ENCODE measurements around the gene KIF3C.

KIF3C gene

DNA sequence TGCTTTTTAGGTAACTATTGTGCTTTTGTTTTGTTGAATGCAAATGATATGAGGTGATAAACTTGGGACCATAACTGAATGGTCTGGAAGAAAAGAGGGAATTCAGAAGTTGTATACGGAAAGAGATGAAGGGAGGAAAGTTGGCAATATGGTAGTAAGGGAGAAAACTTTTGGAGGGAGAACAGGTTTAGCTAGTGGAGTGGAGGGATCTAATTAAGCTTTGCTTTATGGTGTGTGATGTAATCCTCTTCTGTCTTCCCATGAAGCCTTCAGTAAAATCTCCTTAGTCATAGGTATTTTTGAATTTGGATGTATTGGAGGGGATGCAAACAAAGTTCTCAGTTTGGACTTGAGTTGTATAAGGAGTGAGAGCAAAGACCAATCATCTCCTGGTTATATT is 31.4 kb upstream of the KIF3C start:
- Histone ChIP-seq H3K36me3 (ENCODE audit: control insufficient read depth in 2 of 2, insufficient read depth in 2 of 2, low read length in 2 of 2) (no peaks in the 10 kb centered on the region), H3K9ac (ENCODE audit: low read depth in 1 of 2, low read length in 2 of 2) (no peak overlapping the region), H3K9me3 (ENCODE audit: control insufficient read depth in 2 of 2, low read length in 2 of 2) (no peaks in the 10 kb centered on the region), H3K27ac (ENCODE audit: low read depth in 2 of 2, low read length in 2 of 2) (no peak overlapping the region), H3K27me3 (ENCODE audit: control insufficient read depth in 2 of 2, insufficient read depth in 2 of 2, low read length in 2 of 2) (no peaks in the 10 kb centered on the region), H3K4me1 (ENCODE audit: control insufficient read depth in 2 of 2, insufficient read depth in 2 of 2, low read length in 2 of 2) (peaks cover 25 to 37% of the 10 kb centered on the region in 2 donors), H3K4me3 (ENCODE audit: low read length in 2 of 2) (no peak overlapping the region)

DNA sequence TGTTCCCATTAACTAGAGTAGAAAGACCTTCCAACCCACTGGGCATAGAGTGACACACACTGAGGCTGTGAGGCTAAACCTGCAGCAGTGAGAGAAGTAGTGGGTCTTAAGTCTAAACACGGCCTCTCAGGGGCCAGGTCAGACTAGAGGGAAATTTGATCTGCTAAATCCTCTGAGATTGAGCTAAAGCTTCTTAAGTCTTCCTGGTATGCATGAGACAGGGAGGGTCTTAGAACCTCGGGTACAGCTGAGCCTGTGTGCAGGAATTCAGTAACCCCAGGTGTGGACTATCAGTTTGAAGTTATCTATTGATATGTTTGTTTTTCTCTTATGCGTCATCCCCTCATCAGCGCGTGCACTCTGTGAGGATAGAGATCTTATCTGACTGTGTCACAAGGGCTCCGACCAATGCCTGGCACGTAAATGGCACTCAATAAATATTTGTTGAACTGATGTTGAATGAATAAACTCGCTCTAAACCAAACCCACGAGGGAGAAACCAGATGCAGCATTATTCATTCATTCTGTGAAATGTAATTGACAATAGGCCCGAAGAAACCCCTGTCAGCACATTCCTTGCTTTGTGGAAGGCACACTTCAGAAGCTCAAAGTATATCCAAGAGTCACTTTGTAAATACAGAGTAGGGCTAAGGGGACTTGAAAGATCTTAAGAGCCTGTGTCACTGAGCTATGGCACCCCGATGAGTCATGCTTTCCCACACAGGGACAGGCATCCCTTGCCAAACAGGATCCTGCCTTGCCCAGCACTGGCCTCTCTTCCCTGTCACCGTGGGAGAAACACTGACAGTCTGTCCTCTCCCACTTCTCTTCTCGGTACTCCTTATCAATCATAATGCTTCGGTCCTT is 29.9 kb upstream of the KIF3C start:
- H3K9me3 ChIP-seq (ENCODE audit: control insufficient read depth in 2 of 2, low read length in 2 of 2), result no peaks in the 10 kb centered on the region
- H3K9ac ChIP-seq (ENCODE audit: low read depth in 1 of 2, low read length in 2 of 2), result no peak overlapping the region
- peak overlapping the region in 1 of 2 donors; percentile 28 for H3K27ac ChIP-seq (ENCODE audit: low read depth in 2 of 2, low read length in 2 of 2)
- no peaks in the 10 kb centered on the region for H3K36me3 ChIP-seq (ENCODE audit: control insufficient read depth in 2 of 2, insufficient read depth in 2 of 2, low read length in 2 of 2)
- no peak overlapping the region for H3K4me3 ChIP-seq (ENCODE audit: low read length in 2 of 2)
- H3K27me3 ChIP-seq (ENCODE audit: control insufficient read depth in 2 of 2, insufficient read depth in 2 of 2, low read length in 2 of 2), result no peaks in the 10 kb centered on the region
- H3K4me1 ChIP-seq (ENCODE audit: control insufficient read depth in 2 of 2, insufficient read depth in 2 of 2, low read length in 2 of 2), result peaks cover 14 to 25% of the 10 kb centered on the region in 2 donors

GRCh38 chr2:26011609-26011989 is 29.3 kb upstream of the KIF3C start:
- no peaks in the 10 kb centered on the region for H3K27me3 ChIP-seq (ENCODE audit: control insufficient read depth in 2 of 2, insufficient read depth in 2 of 2, low read length in 2 of 2)
- peaks cover 14 to 25% of the 10 kb centered on the region in 2 donors for H3K4me1 ChIP-seq (ENCODE audit: control insufficient read depth in 2 of 2, insufficient read depth in 2 of 2, low read length in 2 of 2)
- H3K36me3 ChIP-seq (ENCODE audit: control insufficient read depth in 2 of 2, insufficient read depth in 2 of 2, low read length in 2 of 2), result no peaks in the 10 kb centered on the region
- H3K27ac ChIP-seq (ENCODE audit: low read depth in 2 of 2, low read length in 2 of 2), result peak overlapping the region in 1 of 2 donors; percentile 28
- no peaks in the 10 kb centered on the region for H3K9me3 ChIP-seq (ENCODE audit: control insufficient read depth in 2 of 2, low read length in 2 of 2)
- H3K4me3 ChIP-seq (ENCODE audit: low read length in 2 of 2), result no peak overlapping the region
- H3K9ac ChIP-seq (ENCODE audit: low read depth in 1 of 2, low read length in 2 of 2), result no peak overlapping the region

DNA sequence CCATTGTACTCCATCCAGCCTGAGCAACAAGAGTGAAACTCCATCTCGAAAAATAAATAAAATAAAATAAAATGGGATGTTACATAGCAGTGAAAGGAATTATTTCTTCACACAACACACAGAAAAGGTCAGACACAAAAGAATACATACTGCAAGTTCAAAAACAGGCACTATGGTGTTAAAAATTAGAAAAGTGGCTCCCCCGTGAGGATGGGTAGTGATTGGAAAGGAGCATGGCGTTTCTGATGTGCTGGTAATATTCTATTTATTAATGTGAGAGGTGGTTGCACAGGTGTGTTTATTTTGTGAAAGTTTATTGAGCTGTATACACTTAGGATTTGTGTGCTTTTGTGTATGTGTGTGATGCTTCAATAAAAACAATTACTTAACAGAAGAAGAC is 28.6 kb upstream of the KIF3C start:
- Histone ChIP-seq H3K4me3 (ENCODE audit: low read length in 2 of 2) (no peak overlapping the region), H3K27me3 (ENCODE audit: control insufficient read depth in 2 of 2, insufficient read depth in 2 of 2, low read length in 2 of 2) (no peaks in the 10 kb centered on the region), H3K36me3 (ENCODE audit: control insufficient read depth in 2 of 2, insufficient read depth in 2 of 2, low read length in 2 of 2) (no peaks in the 10 kb centered on the region), H3K9me3 (ENCODE audit: control insufficient read depth in 2 of 2, low read length in 2 of 2) (no peaks in the 10 kb centered on the region), H3K4me1 (ENCODE audit: control insufficient read depth in 2 of 2, insufficient read depth in 2 of 2, low read length in 2 of 2) (peaks cover 14 to 25% of the 10 kb centered on the region in 2 donors), H3K27ac (ENCODE audit: low read depth in 2 of 2, low read length in 2 of 2) (no peak overlapping the region), H3K9ac (ENCODE audit: low read depth in 1 of 2, low read length in 2 of 2) (no peak overlapping the region)

DNA sequence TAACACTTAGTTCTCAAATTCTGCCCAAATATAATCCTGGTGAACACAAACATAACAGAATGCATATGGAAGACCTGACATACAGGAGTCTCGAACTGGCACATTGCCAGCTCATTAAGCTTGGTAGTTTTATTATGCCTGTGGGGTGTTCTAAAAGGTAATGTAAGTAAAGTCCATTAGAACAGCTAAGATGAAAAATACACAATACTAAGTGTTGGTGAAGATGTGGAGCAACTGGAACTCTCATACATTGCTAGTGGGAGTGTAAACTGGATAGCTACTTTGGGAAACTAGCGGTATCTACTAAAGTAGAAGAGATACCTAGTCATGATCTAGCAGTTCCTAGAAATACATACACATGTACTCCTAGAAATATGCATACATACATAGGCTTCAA is 27.3 kb upstream of the KIF3C start:
- H3K9me3 ChIP-seq (ENCODE audit: control insufficient read depth in 2 of 2, low read length in 2 of 2), result no peaks in the 10 kb centered on the region
- H3K4me3 ChIP-seq (ENCODE audit: low read length in 2 of 2), result peak overlapping the region in 1 of 2 donors; percentile 20
- no peak overlapping the region for H3K9ac ChIP-seq (ENCODE audit: low read depth in 1 of 2, low read length in 2 of 2)
- H3K27ac ChIP-seq (ENCODE audit: low read depth in 2 of 2, low read length in 2 of 2), result peak overlapping the region; percentile 33 to 59
- peaks cover 14 to 25% of the 10 kb centered on the region in 2 donors for H3K4me1 ChIP-seq (ENCODE audit: control insufficient read depth in 2 of 2, insufficient read depth in 2 of 2, low read length in 2 of 2)
- no peaks in the 10 kb centered on the region for H3K27me3 ChIP-seq (ENCODE audit: control insufficient read depth in 2 of 2, insufficient read depth in 2 of 2, low read length in 2 of 2)
- no peaks in the 10 kb centered on the region for H3K36me3 ChIP-seq (ENCODE audit: control insufficient read depth in 2 of 2, insufficient read depth in 2 of 2, low read length in 2 of 2)

GRCh38 chr2:26008851-26009566 is 26.7 kb upstream of the KIF3C start:
- no peaks in the 10 kb centered on the region for H3K27me3 ChIP-seq (ENCODE audit: control insufficient read depth in 2 of 2, insufficient read depth in 2 of 2, low read length in 2 of 2)
- no peaks in the 10 kb centered on the region for H3K9me3 ChIP-seq (ENCODE audit: control insufficient read depth in 2 of 2, low read length in 2 of 2)
- no peaks in the 10 kb centered on the region for H3K36me3 ChIP-seq (ENCODE audit: control insufficient read depth in 2 of 2, insufficient read depth in 2 of 2, low read length in 2 of 2)
- peak overlapping the region; percentile 33 to 59 for H3K27ac ChIP-seq (ENCODE audit: low read depth in 2 of 2, low read length in 2 of 2)
- no peak overlapping the region for H3K9ac ChIP-seq (ENCODE audit: low read depth in 1 of 2, low read length in 2 of 2)
- peak overlapping the region; percentile 15 to 20 for H3K4me3 ChIP-seq (ENCODE audit: low read length in 2 of 2)
- H3K4me1 ChIP-seq (ENCODE audit: control insufficient read depth in 2 of 2, insufficient read depth in 2 of 2, low read length in 2 of 2), result peaks cover 14 to 25% of the 10 kb centered on the region in 2 donors

DNA sequence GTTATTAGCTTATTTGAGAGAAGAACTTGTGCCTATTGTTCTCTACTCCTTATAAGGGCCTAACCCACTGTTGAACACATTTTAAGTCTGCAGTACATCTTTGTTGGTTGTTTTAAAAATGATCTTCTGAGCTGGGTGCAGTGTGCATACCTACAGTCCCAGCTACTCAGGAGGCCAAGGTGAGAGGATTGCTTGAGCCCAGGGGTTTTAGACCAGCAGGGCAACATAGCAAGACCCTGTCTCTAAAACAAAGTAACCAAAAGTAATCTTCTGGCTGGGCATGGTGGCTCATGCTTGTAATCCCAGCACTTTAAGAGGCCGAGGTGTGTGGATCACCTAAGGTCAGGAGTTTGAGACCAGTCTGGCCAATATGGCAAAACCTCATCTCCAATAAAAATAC is 25.8 kb upstream of the KIF3C start:
- Histone ChIP-seq H3K27me3 (ENCODE audit: control insufficient read depth in 2 of 2, insufficient read depth in 2 of 2, low read length in 2 of 2) (no peaks in the 10 kb centered on the region), H3K27ac (ENCODE audit: low read depth in 2 of 2, low read length in 2 of 2) (peak overlapping the region in 1 of 2 donors; percentile 59), H3K9me3 (ENCODE audit: control insufficient read depth in 2 of 2, low read length in 2 of 2) (no peaks in the 10 kb centered on the region), H3K4me3 (ENCODE audit: low read length in 2 of 2) (no peak overlapping the region), H3K4me1 (ENCODE audit: control insufficient read depth in 2 of 2, insufficient read depth in 2 of 2, low read length in 2 of 2) (peaks cover 14 to 23% of the 10 kb centered on the region in 2 donors), H3K36me3 (ENCODE audit: control insufficient read depth in 2 of 2, insufficient read depth in 2 of 2, low read length in 2 of 2) (no peaks in the 10 kb centered on the region), H3K9ac (ENCODE audit: low read depth in 1 of 2, low read length in 2 of 2) (no peak overlapping the region)

- H3K27ac ChIP-seq (ENCODE audit: low read depth in 2 of 2, low read length in 2 of 2), result peak overlapping the region in 1 of 2 donors; percentile 38
- H3K36me3 ChIP-seq (ENCODE audit: control insufficient read depth in 2 of 2, insufficient read depth in 2 of 2, low read length in 2 of 2), result no peaks in the 10 kb centered on the region
- peaks cover 7 to 8% of the 10 kb centered on the region in 2 donors for H3K4me1 ChIP-seq (ENCODE audit: control insufficient read depth in 2 of 2, insufficient read depth in 2 of 2, low read length in 2 of 2)
- no peak overlapping the region for H3K4me3 ChIP-seq (ENCODE audit: low read length in 2 of 2)
- no peak overlapping the region for H3K9ac ChIP-seq (ENCODE audit: low read depth in 1 of 2, low read length in 2 of 2)
- no peaks in the 10 kb centered on the region for H3K9me3 ChIP-seq (ENCODE audit: control insufficient read depth in 2 of 2, low read length in 2 of 2)
- no peaks in the 10 kb centered on the region for H3K27me3 ChIP-seq (ENCODE audit: control insufficient read depth in 2 of 2, insufficient read depth in 2 of 2, low read length in 2 of 2)
These were observed 20.5 kb upstream of the KIF3C start for GRCh38 chr2:26002632-26003310.

DNA sequence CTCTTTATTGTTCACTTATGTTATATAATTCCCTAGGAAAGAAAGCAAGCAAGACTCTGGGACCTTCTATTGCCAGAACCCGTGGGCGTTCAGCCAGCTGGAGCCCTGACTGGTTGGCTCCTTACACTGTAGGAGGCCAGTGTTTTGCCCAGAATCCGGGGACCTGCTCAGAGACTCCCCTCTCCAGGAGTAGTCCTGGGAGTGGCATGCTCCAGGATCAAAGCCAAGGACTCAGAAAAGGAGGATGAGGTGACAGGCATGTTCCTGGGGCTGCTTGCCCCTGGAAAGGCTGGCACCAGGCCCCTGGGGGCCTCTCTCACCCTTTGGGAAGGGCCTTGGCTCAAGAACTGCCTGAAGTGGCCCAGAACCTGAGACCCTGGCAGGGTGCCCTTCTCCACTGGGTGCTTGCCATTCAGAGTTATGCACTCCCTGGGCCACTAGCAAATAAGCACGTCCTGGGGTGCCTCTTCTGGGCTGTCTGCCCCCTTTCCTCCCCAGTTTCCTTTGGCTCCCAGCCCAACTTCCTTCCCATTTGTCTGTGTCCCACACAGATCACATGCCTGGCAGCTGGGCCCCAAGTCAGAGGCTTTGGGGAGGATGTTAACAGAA is 19.6 kb upstream of the KIF3C start:
- H3K4me3 ChIP-seq (ENCODE audit: low read length in 2 of 2), result no peak overlapping the region
- H3K9me3 ChIP-seq (ENCODE audit: control insufficient read depth in 2 of 2, low read length in 2 of 2), result no peaks in the 10 kb centered on the region
- H3K36me3 ChIP-seq (ENCODE audit: control insufficient read depth in 2 of 2, insufficient read depth in 2 of 2, low read length in 2 of 2), result no peaks in the 10 kb centered on the region
- no peaks in the 10 kb centered on the region for H3K27me3 ChIP-seq (ENCODE audit: control insufficient read depth in 2 of 2, insufficient read depth in 2 of 2, low read length in 2 of 2)
- peaks cover 8 to 10% of the 10 kb centered on the region in 2 donors for H3K4me1 ChIP-seq (ENCODE audit: control insufficient read depth in 2 of 2, insufficient read depth in 2 of 2, low read length in 2 of 2)
- H3K9ac ChIP-seq (ENCODE audit: low read depth in 1 of 2, low read length in 2 of 2), result peak overlapping the region in 1 of 2 donors; percentile 6
- peak overlapping the region in 1 of 2 donors; percentile 32 for H3K27ac ChIP-seq (ENCODE audit: low read depth in 2 of 2, low read length in 2 of 2)
